GM21576 (cell line): Measurements from ENCODE around the gene ZNF433.
A peak's percentile ranks its signal among the peaks of the same experiment; 100 is the strongest.
"Not testable (repeated sequence)": the region's sequence is repeated elsewhere in the genome, so short reads cannot be mapped to it uniquely, and the experiment has no call there.

Experiments used
- ATAC-seq: cut with Tn5 transposase; IDR thresholded peaks from one replicate; pipeline ENCODE4 v1.9.1; 2021; ENCODE audit warnings: mild to moderate bottlenecking, moderate library complexity; ENCODE audit not compliant: unreplicated experiment

ZNF433 gene

GRCh38 chr19:12035220-12036172, at the start of gene ZNF433:
Gene ZNF433, minus strand, starts transcription at chr19:12035679. Its CDS starts 140 bp downstream, at chr19:12035539.
- ATAC-seq: peak; percentile 91

DNA sequence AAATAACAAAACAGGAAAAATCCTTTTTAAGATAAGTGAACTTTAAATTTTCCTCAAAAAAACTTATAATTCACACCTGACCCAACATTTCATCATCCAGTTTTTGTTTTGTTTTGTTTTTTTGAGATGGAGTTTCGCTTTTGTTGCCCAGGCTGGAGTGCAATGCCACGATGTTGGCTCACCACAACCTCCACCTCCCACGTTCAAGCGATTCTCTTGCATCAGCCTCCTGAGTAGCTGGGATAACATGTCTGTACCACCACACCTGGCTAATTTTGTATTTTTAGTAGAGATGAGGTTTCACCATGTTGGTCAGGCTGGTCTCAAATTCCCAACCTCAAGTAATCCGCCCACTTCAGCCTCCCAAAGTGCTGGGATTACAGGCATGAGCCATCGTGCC, 47.9 kb upstream of the ZNF433 start:
- ATAC-seq: not testable (repeated sequence)

DNA sequence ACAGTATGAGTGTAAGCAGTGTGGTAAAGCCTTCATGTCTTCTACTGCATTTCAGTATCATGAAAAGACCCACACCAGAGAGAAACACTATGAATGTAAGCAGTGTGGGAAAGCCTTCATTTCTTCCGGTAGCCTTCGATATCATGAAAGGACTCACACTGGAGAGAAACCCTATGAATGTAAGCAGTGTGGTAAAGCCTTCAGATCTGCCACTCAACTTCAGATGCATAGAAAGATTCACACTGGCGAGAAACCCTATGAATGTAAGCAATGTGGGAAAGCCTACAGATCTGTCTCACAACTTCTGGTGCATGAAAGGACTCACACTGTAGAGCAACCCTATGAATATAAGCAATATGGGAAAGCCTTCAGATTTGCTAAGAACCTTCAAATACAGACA, 41.9 kb upstream of the ZNF433 start:
- no peak for ATAC-seq

DNA sequence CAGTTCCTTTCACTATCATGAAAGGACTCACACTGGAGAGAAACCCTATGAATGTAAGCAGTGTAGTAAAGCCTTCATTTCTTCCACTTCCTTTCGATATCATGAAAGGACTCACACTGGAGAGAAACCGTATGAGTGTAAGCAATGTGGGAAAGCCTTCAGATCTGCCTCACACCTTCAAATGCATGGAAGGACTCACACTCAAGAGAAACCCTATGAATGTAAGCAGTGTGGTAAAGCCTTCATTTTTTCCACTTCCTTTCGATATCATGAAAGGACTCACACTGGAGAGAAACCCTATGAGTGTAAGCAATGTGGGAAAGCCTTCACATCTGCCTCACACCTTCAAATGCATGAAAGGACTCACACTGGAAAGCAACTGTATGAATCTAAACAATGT, 40.9 kb upstream of the ZNF433 start:
- ATAC-seq: not testable (repeated sequence)

DNA sequence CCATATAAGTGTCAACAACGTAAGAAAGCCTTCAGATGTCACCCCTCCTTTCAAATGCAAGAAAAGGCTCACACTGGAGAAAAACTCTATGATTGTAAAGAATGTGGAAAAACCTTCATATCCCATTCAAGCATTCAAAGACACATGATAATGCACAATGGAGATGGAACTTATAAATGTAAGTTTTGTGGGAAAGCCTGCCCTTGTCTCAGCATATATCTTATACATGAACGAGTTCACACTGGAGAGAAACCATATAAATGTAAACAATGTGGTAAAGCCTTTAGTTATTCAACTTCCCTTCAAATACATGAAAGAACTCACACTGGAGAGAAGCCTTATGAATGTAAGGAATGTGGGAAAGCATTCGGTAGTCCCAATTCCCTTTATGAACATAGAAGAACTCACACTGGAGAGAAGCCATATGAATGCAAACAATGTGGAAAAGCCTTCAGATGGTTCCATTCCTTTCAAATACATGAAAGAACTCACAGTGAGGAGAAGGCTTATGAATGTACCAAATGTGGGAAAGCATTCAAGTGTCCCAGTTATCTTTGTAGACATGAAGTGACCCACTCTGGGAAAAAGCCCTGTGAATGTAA, 40.2 kb upstream of the ZNF433 start:
- no peak for ATAC-seq

DNA sequence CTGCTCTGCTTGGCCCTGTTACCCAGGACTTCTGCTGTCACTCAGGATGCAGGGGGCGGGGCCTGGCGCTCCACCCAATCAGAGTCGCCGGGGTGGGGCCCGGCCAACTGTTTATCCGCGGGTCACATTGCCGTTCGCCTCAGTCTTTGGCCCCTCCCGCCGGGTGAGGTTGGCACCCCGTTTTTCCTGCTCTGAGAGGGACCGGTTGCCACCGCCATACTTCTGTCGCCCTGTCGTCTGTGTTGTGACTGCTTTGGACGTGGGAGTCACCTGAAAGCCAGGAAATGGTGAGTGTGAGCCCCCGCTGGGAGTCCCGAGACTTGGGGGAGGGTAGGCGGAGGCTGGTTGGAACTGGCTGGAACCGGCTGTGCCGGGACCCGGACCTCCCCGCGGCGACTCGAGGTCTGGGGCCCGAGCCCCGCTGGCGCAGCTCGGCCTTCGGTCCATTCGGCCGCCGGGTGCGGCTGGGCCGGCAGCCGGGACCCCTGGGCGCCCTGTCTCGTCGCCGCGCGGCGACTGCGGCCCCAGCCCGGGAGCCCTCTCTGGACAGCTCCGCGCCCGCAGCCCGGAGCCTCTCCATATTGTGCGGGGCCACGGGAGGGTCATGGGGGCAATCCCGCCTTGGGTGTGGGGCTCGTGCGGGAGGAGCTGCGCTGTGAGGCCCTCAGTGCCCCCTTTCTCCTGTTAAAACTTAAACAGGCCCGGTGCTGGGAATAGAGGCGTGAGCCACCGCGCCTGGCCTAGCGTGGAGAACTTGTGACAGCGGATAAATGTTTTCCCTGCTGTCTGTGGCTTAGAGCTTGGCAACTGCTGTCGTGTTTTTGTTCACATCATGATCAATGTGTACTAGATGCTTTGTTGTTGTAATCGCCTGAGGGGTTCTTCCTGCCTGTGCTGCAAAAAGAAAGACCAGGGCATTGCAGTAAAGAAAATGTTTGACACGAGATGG, 29.4 kb upstream of the ZNF433 start, which contains the start of gene ZNF844:
Gene ZNF844, plus strand, starts transcription at position 142 of the 949 bp plus-strand sequence. Its CDS starts 143 bp downstream, at position 285.
- peak; percentile 73 for ATAC-seq

- no peak for ATAC-seq
These were observed 20.3 kb upstream of the ZNF433 start for GRCh38 chr19:12055784-12056183.

DNA sequence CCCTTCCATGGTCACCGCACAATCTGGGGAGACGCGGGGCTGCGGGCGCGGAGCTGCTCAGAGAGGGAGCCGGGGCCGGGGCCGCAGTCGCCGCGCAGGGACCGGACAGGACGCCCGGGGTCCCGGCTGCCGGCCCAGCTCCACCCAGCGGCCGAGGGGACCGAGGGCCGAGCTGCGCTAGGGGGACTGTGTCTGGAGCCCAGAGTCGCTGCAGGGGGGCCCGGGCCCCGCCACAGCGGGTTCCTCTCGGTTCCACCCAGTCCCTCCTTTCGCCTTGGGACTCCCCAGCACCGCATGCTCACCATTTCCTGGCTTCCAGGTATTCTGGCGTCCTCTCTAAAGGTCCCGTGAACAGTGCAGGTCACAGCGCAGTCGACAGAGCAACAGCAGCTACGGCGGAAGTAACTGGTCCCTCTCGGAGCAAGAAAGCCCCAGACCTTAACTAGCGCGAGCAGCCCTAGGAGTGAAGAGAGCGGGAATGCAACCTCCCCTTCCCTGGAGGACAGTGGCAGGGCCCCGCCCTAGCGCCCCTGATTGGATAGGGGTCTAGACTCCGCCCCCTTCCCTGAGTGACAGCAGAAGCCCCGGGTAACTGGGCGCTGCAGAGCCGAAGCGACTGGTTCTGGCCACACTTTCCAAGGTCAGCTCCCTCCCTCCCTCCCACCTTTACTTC, 17.2 kb upstream of the ZNF433 start, which contains the start of gene ZNF878:
Gene ZNF878, minus strand, starts transcription at position 465 of the 673 bp plus-strand sequence. Its CDS starts 160 bp downstream, at position 305.
- peak; percentile 82 for ATAC-seq

- no peak for ATAC-seq
These were observed 16.6 kb upstream of the ZNF433 start for GRCh38 chr19:12052091-12052496.

DNA sequence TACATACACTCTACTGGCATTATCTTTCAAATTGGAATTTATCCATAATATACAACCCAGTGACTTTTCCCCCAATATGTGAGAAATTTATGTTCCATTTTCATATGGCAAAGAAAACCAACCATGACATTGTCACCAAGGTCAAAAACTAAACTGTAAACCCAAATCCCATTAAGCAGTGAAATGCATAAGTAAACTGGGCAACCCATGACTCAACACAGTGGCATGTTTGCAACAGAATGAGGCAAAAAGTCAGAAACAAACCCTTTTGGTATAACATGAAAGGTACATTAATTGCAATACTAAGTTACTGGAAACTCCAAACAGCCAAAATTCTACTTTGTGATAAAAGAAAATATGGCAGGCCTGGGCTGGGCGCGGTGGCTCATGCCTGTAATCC, 12.4 kb upstream of the ZNF433 start:
- no peak for ATAC-seq

DNA sequence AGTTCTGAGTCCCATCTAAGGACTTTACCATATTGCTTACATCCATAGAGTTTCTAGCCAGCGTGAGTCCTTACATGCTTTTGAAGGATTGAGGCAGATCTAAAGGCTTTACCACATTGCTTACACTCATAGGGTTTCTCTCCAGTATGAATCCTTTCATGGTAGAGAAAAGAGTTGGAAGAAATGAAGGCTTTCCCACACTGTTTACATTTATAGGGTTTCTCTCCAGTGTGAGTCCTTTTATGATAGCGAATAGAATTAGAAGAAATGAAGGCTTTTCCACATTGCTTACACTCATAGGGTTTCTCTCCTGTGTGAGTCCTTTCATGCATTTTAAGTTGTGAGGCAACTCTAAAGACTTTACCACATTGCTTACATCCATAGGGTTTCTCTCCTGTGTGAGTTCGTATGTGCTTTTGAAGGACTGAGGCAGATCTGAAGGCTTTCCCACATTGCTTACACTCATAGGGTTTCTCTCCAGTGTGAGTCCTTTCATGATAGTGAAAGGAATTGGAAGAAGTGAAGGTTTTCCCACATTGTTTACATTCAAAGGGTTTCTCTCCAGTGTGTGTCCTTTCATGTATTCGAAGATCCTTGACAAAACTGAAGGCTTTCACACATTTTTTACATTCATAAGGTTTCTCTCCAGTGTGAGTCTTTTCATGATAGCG, 8.4 kb upstream of the ZNF433 start:
- ATAC-seq: no peak

- ATAC-seq: no peak
These were observed 7.4 kb upstream of the ZNF433 start for GRCh38 chr19:12042893-12043292.

GRCh38 chr19:12034620-12035019, 859 bp downstream of the ZNF433 start:
- no peak for ATAC-seq

DNA sequence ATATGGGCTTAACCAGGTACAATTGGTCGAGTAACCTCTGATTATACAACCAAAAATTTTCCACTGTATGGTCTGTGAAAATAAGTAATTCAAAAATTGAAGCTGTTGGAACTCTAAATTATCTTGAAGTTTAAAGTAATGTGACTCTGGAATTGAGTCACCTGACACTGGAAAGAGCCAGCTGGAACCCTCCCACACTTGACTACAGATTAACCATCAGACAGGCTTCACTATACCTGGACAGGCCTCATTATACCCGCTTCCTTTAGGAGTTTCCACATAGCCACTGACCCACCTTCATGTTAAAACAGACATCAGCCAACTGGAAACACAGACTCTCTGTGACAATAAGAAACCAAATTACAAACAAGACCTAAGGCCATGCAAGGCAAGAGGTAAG, 1.3 kb downstream of the ZNF433 start:
- ATAC-seq: no peak

- no peak for ATAC-seq
These were observed 19.7 kb downstream of the ZNF433 start for GRCh38 chr19:12015753-12016116.

DNA sequence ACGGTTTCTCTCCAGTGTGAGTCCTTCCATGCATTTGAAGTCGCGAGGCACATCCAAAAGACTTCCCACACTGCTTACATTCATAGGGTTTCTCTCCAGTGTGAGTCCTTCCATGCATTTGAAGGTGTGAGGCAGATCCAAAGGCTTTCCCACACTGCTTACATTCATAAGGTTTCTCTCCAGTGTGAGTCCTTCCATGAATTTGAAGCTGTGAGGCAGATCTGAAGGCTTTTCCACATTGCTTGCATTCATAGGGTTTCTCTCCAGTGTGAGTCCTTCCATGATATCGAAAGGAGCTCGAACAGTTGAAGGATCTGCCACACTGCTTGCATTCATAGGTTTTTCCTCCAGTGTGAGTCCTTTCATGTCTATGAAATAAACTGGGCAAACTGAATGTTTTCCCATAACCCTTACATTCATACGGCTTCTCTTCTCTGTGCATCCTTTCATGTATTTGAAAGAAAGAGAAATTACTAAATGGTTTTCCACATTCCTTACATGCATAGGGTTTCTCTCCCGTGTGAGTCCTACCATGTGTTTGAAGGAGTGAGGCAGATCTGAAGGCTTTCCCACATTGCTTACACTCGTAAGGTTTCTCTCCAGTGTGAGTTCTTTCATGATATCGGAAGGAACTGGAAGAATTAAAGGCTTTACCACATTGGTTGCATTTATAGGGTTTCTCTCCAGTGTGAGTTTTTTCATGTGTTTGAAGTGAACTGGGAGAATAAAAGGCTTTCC, 20.3 kb downstream of the ZNF433 start:
- ATAC-seq: no peak

- ATAC-seq: peak; percentile 53
These were observed 35.1 kb downstream of the ZNF433 start for GRCh38 chr19:12000152-12000981.

GRCh38 chr19:11995174-11995573, 40.3 kb downstream of the ZNF433 start:
- no peak for ATAC-seq
